HepG2 (cell line): ENCODE measurements around the gene ASB11. TPM values are rescaled to one million over a fixed set of nuclear protein-coding genes. Genes with fewer than 3 reads are reported as not detected.

ENCODE experiments used
- ATAC-seq: fragments of 200-7000 bp; cut with Tn5 transposase; 3 replicates; pipeline ENCODE4 v1.9.1; 2020; ENCODE audit warnings: mild to moderate bottlenecking, moderate library complexity
- BruUV-seq: library from RNA; stranded (reverse); fragments of 400-500 nt; replicated peaks from 2 replicates; lab custom pipeline; 2021; lab: Mats Ljungman, UMichigan
- CTCF ChIA-PET: fragments of 300-600 bp; formaldehyde crosslinking; extraction: SDS; loops from one replicate; lab custom pipeline; 2021; ENCODE audit warnings: low total read pairs, inconsistent platforms, low intra/inter-chr PET ratio; lab: Yijun Ruan, JAX
- POLR2A ChIA-PET: fragments of 350-600 bp; sonication (Branson Sonifier 250); formaldehyde crosslinking; loops from one replicate; lab custom pipeline; 2020; ENCODE audit warnings: antibody characterized with exemption, inconsistent platforms; lab: Yijun Ruan, JAX
- DNase-seq: peaks from one replicate; pipeline ENCODE4 v3.0.0-alpha.2; 2015; ENCODE audit warnings: low spot score
- FAIRE-seq: peaks from 3 replicates; lab custom pipeline; 2011; peaks lifted over from hg19 to GRCh38; lab: Jason Lieb, UNC
- H2AFZ ChIP-seq: one replicate; pipeline ENCODE4 v1.6.1; 2011; ENCODE audit warnings: low read length, inconsistent platforms
- H3K27ac ChIP-seq: fragments of 300-600 bp; 3 replicates; pipeline ENCODE4 v1.8.0; 2011; ENCODE audit warnings: mixed run types, mild to moderate bottlenecking, mixed read lengths, low read length, inconsistent platforms; ENCODE audit not compliant: insufficient read depth; ENCODE audit errors: extremely low read length
- H3K27me3 ChIP-seq, 2 experiments: fragments of 200-600 bp in 1 of 2; 2 replicates in 1 of 2; 3 replicates in 1 of 2; pipeline versions ENCODE4 v1.6.0 to v1.8.0; 2011; ENCODE audit warnings: low read length in 2 of 2, mild to moderate bottlenecking in 2 of 2, moderate library complexity in 2 of 2, inconsistent platforms in 1 of 2; ENCODE audit not compliant: insufficient read depth in 2 of 2, control insufficient read depth in 1 of 2
- H3K36me3 ChIP-seq, 2 experiments: fragments of 200-600 bp in 1 of 2; replicated peaks in 1 of 2; 2 replicates in 1 of 2; 3 replicates in 1 of 2; pipeline versions ENCODE4 v1.5.1 to v1.8.0; 2011; ENCODE audit warnings: low read length in 2 of 2, inconsistent platforms in 1 of 2; ENCODE audit not compliant: insufficient read depth in 2 of 2, control insufficient read depth in 1 of 2
- H3K4me1 ChIP-seq: 2 replicates; pipeline ENCODE4 v1.5.1; 2012; ENCODE audit warnings: low read length, inconsistent platforms; ENCODE audit not compliant: insufficient read depth
- H3K4me2 ChIP-seq: 2 replicates; pipeline ENCODE4 v1.6.0; 2011; ENCODE audit warnings: low read depth, low read length, inconsistent platforms
- H3K4me3 ChIP-seq, 3 experiments: fragments of 200-600 bp in 1 of 3; sonication (generic), shearing (Covaris generic) in 1 of 3; replicated peaks in 1 of 3; 2 replicates each; pipeline ENCODE4 v1.5.1; 2011 to 2016; ENCODE audit warnings: low read length in 3 of 3, inconsistent platforms in 2 of 3, low read depth in 2 of 3, mild to moderate bottlenecking in 2 of 3, control low read depth in 1 of 3, mixed read lengths in 1 of 3; ENCODE audit not compliant: insufficient read depth in 1 of 3
- H3K79me2 ChIP-seq: one replicate; pipeline ENCODE4 v1.6.1; 2011; ENCODE audit warnings: low read length, inconsistent platforms; ENCODE audit not compliant: insufficient read depth
- H3K9ac ChIP-seq: 2 replicates; pipeline ENCODE4 v1.6.0; 2011; ENCODE audit warnings: mild to moderate bottlenecking, low read depth, low read length, inconsistent platforms; ENCODE audit not compliant: insufficient read depth
- H3K9me3 ChIP-seq: 2 replicates; pipeline ENCODE4 v1.5.1; 2012; ENCODE audit warnings: mild to moderate bottlenecking, low read length
- H4K20me1 ChIP-seq: 2 replicates; pipeline ENCODE4 v1.6.0; 2011; ENCODE audit warnings: inconsistent platforms, mild to moderate bottlenecking, low read length, moderate library complexity; ENCODE audit not compliant: insufficient read depth
- ATF3 ChIP-seq: sonication (generic); formaldehyde crosslinking; IDR thresholded peaks from 2 replicates; pipeline ENCODE4 v1.4.0; 2020; ENCODE audit warnings: missing genetic modification reagents
- HNF4A ChIP-seq: sonication (generic); formaldehyde crosslinking; IDR thresholded peaks from 2 replicates; pipeline ENCODE4 v1.4.0; 2020; ENCODE audit warnings: missing genetic modification reagents
- MAX ChIP-seq: IDR thresholded peaks from 2 replicates; pipeline ENCODE4 v1.6.1; 2012; ENCODE audit warnings: inconsistent platforms
- MBD4 ChIP-seq: IDR thresholded peaks from 2 replicates; pipeline ENCODE4 v1.6.1; 2012; ENCODE audit warnings: low read length, inconsistent platforms, borderline replicate concordance
- NFE2 ChIP-seq: sonication (generic); formaldehyde crosslinking; IDR thresholded peaks from 2 replicates; pipeline ENCODE4 v1.4.0; 2020; ENCODE audit warnings: missing genetic modification reagents
- NRL ChIP-seq: sonication (generic); formaldehyde crosslinking; IDR thresholded peaks from 2 replicates; pipeline ENCODE4 v1.5.0; 2020; ENCODE audit warnings: missing genetic modification reagents, mild to moderate bottlenecking, moderate library complexity, borderline replicate concordance
- PAXIP1 ChIP-seq: sonication (generic); formaldehyde crosslinking; conservative IDR thresholded peaks from 2 replicates; pipeline ENCODE4 v1.4.0; 2020; ENCODE audit warnings: mild to moderate bottlenecking, missing genetic modification reagents, moderate library complexity
- PHB2 ChIP-seq: fragments of 450-650 bp; IDR thresholded peaks from 2 replicates; pipeline ENCODE4 v1.6.1; 2018; ENCODE audit not compliant: partially characterized antibody
- SAFB2 ChIP-seq: sonication (generic); formaldehyde crosslinking; IDR thresholded peaks from 2 replicates; pipeline ENCODE4 v1.5.1; 2020; ENCODE audit warnings: missing genetic modification reagents, low read depth, mild to moderate bottlenecking, borderline replicate concordance
- SP2 ChIP-seq: sonication (generic); formaldehyde crosslinking; IDR thresholded peaks from 2 replicates; pipeline ENCODE4 v1.5.1; 2020; ENCODE audit warnings: mild to moderate bottlenecking, missing genetic modification reagents
- SPEN ChIP-seq: sonication (generic); formaldehyde crosslinking; IDR thresholded peaks from 2 replicates; pipeline ENCODE4 v1.5.1; 2020; ENCODE audit warnings: low read depth, mild to moderate bottlenecking, missing genetic modification reagents
- ZMAT3 ChIP-seq: sonication (generic); formaldehyde crosslinking; conservative IDR thresholded peaks from 2 replicates; pipeline ENCODE4 v1.7.0; 2021; ENCODE audit warnings: missing genetic modification reagents
- ZNF317 ChIP-seq: sonication (generic); formaldehyde crosslinking; IDR thresholded peaks from 2 replicates; pipeline ENCODE4 v1.5.0; 2020; ENCODE audit warnings: mild to moderate bottlenecking, missing genetic modification reagents
- ZNF570 ChIP-seq: sonication (generic); formaldehyde crosslinking; IDR thresholded peaks from 2 replicates; pipeline ENCODE4 v1.4.0; 2020; ENCODE audit warnings: mild to moderate bottlenecking, missing genetic modification reagents, borderline replicate concordance
- ZNF782 ChIP-seq: sonication (generic); formaldehyde crosslinking; IDR thresholded peaks from 2 replicates; pipeline ENCODE4 v1.4.0; 2020; ENCODE audit warnings: missing genetic modification reagents, mild to moderate bottlenecking, borderline replicate concordance
- WGBS: methylation state at CpG from one replicate; pipeline ENCODE4 v1.1.6; 2017; ENCODE audit warnings: low lambda C conversion rate; 5-methylcytosine and 5-hydroxymethylcytosine counted together
- in situ Hi-C: cut with HindIII; loops from 2 replicates; pipeline ENCODE4 v1.10.0; 2017; ENCODE audit warnings: low pct_unique_long_range_greater_than_20kb; ENCODE audit not compliant: extremely low pct_ligation_motif_present
- intact Hi-C: fragments of 100-400 bp; cut with micrococcal nuclease; formaldehyde crosslinking; loops from one replicate; pipeline ENCODE4 v1.10.0; 2022; ENCODE audit not compliant: unreplicated experiment
- polyA plus RNA-seq, 8 experiments: library from polyadenylated mRNA; depleted of rRNA in 3 of 8; stranded (reverse) in 7 of 8; unstranded in 1 of 8; fragments of >200 nt; fragmentation: Illumina TruSeq in 4 of 8; extraction: Trizol in 4 of 8; gene quantifications; 2 replicates each; pipeline versions ENCODE4 v1.2.1 to v1.2.3, GENCODE V29; 2011 to 2016; ENCODE audit warnings: low read depth in 4 of 8, missing spikeins in 1 of 8, mixed read lengths in 1 of 8; ENCODE audit not compliant: insufficient read depth in 1 of 8
- total RNA-seq, 5 experiments: library from RNA; depleted of rRNA; stranded (reverse); fragments of >200 nt; fragmentation: Illumina TruSeq; extraction: Trizol; gene quantifications; 2 replicates each; pipeline ENCODE4 v1.2.3, GENCODE V29; 2016; ENCODE audit warnings: low read depth in 1 of 5
- TF ChIP-seq, protein P1 (sequence below): sonication (generic); formaldehyde crosslinking; IDR thresholded peaks from 2 replicates; pipeline ENCODE4 v1.4.0; 2020; ENCODE audit warnings: mild to moderate bottlenecking, low read depth, missing genetic modification reagents

The ASB11 gene
- total and polyA plus RNA-seq, 2 of the 13 experiments (the other 11 are each of a cell fraction or from before 2014, with no cell fraction given) = not detected

DNA sequence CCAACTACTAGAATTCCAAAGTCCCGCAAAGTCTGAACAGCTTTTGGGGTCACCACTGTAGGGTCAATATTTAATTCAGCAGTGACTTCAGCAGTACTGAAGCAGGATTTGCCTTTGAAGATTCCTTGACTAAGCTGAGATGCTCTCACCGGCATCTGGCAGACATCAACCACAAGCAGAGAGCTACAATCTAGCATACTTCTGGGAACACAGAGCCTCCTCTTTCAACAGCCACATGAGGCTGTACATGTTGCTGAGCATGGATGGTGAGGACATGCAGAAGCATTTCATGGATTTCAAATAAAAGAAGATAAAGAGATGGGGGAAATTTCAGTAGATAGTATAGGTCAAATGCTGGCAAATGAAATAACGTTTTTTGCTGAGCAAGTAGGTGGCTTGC is 6.6 kb upstream of the ASB11 start:
- H3K36me3 ChIP-seq = peaks cover 0 to 3% of the 10 kb centered on the region in 2 experiments; a peak in 1 of 5 replicates
- no TSS peak for BruUV-seq
- H3K9me3 ChIP-seq = no peaks in the 10 kb centered on the region
- no peaks in the 10 kb centered on the region for H3K79me2 ChIP-seq
- in situ Hi-C loops (no loop called here), intact Hi-C loops (no loop called here)
- FAIRE-seq (no peak), ATAC-seq (no peak), DNase-seq (no peak)
- ChIA-PET POLR2A (no interaction called here), CTCF (no interaction called here)
- no peaks in the 10 kb centered on the region for H3K27me3 ChIP-seq
- TF ChIP-seq MAX = no peak
- TF ChIP-seq PHB2 = no peak
- no peak for TF ChIP-seq ZNF317 (CRISPR knock-in tag)
- TF ChIP-seq SAFB2 (CRISPR knock-in tag) = no peak
- no peak overlapping the region for H3K9ac ChIP-seq
- no peak overlapping the region for H3K4me3 ChIP-seq
- no peak overlapping the region for H2AFZ ChIP-seq
- no peak overlapping the region for H3K27ac ChIP-seq
- no peaks in the 10 kb centered on the region for H4K20me1 ChIP-seq
- no peak overlapping the region for H3K4me2 ChIP-seq
- 100% methylated on average over 3 of the region's 3 CpGs for WGBS
- H3K4me1 ChIP-seq = no peaks in the 10 kb centered on the region

- Histone ChIP-seq H3K9ac (no peak overlapping the region), H3K4me1 (no peaks in the 10 kb centered on the region), H3K27me3 (no peaks in the 10 kb centered on the region), H3K36me3 (peaks cover 0 to 3% of the 10 kb centered on the region in 2 experiments; a peak in 1 of 5 replicates), H3K4me2 (no peak overlapping the region), H3K79me2 (no peaks in the 10 kb centered on the region), H2AFZ (no peak overlapping the region), H3K27ac (no peak overlapping the region), H3K4me3 (no peak overlapping the region), H4K20me1 (no peaks in the 10 kb centered on the region), H3K9me3 (no peaks in the 10 kb centered on the region)
- ATAC-seq = no peak
- no TSS peak for BruUV-seq
- in situ Hi-C loops = no loop called here
- TF ChIP-seq NFE2 (CRISPR knock-in tag) (no peak), SPEN (CRISPR knock-in tag) (no peak), ZNF782 (CRISPR knock-in tag) (no peak), MBD4 (no peak), ZNF570 (no peak), PAXIP1 (no peak), ZMAT3 (CRISPR knock-in tag) (no peak), SP2 (CRISPR knock-in tag) (no peak), HNF4A (CRISPR knock-in tag) (no peak), NRL (no peak), ATF3 (CRISPR knock-in tag) (no peak)
- TF ChIP-seq, protein P1, sequence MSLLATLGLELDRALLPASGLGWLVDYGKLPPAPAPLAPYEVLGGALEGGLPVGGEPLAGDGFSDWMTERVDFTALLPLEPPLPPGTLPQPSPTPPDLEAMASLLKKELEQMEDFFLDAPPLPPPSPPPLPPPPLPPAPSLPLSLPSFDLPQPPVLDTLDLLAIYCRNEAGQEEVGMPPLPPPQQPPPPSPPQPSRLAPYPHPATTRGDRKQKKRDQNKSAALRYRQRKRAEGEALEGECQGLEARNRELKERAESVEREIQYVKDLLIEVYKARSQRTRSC = no peak
- DNase-seq = no peak
- CTCF ChIA-PET = no interaction called here
- POLR2A ChIA-PET = no interaction called here
- WGBS = 100% methylated on average over 2 of the region's 4 CpGs
- FAIRE-seq = no peak
- intact Hi-C loops = no loop called here
Observed at GRCh38 chrX:15321447-15321846, 6.0 kb upstream of the ASB11 start.
